GM18511 (cell line): ENCODE data around the gene SMG5.

ENCODE experiments used
- ATAC-seq: cut with Tn5 transposase; IDR thresholded peaks from one replicate; pipeline ENCODE4 v1.9.1; 2021; ENCODE audit warnings: mild to moderate bottlenecking, moderate library complexity; ENCODE audit not compliant: unreplicated experiment

The SMG5 gene

GRCh38 chr1:156281281-156281680 is 1.3 kb downstream of the SMG5 start:
- peak; percentile 49 for ATAC-seq

- ATAC-seq = no peak
These were observed 2.8 kb downstream of the SMG5 start for GRCh38 chr1:156279837-156280236.

GRCh38 chr1:156276966-156277381 is 5.7 kb downstream of the SMG5 start:
- ATAC-seq = no peak

- ATAC-seq = no peak
These were observed 6.1 kb downstream of the SMG5 start for GRCh38 chr1:156276532-156276931.

- no peak for ATAC-seq
These were observed 12.3 kb downstream of the SMG5 start for GRCh38 chr1:156270314-156270713.

GRCh38 chr1:156268336-156268735 is 14.3 kb downstream of the SMG5 start:
- ATAC-seq = no peak

- ATAC-seq = no peak
These were observed 16.6 kb downstream of the SMG5 start for GRCh38 chr1:156266051-156266450.

GRCh38 chr1:156263288-156263655 is 19.4 kb downstream of the SMG5 start:
- no peak for ATAC-seq

- no peak for ATAC-seq
These were observed 20.0 kb downstream of the SMG5 start for GRCh38 chr1:156262461-156263287.

- no peak for ATAC-seq
These were observed 21.7 kb downstream of the SMG5 start for GRCh38 chr1:156260896-156261295.

GRCh38 chr1:156259805-156260204 is 22.8 kb downstream of the SMG5 start:
- no peak for ATAC-seq

GRCh38 chr1:156258859-156259258 is 23.8 kb downstream of the SMG5 start:
- no peak for ATAC-seq

GRCh38 chr1:156257711-156258110 is 24.9 kb downstream of the SMG5 start:
- no peak for ATAC-seq

- ATAC-seq = no peak
These were observed 29.0 kb downstream of the SMG5 start for GRCh38 chr1:156253634-156254033.

- no peak for ATAC-seq
These were observed 31.1 kb downstream of the SMG5 start for GRCh38 chr1:156251527-156251926.

GRCh38 chr1:156249593-156249992 is 33.0 kb downstream of the SMG5 start:
- no peak for ATAC-seq

GRCh38 chr1:156248323-156248683 is 34.3 kb downstream of the SMG5 start:
- no peak for ATAC-seq

- no peak for ATAC-seq
These were observed 34.9 kb downstream of the SMG5 start, which contains the start of gene PAQR6 for GRCh38 chr1:156247460-156248322. Gene PAQR6 (minus strand): TSS chr1:156248056. CDS start chr1:156246731, 1,325 bp downstream.

- ATAC-seq = no peak
These were observed 35.7 kb downstream of the SMG5 start for GRCh38 chr1:156246781-156247459.

GRCh38 chr1:156246241-156246780 is 36.3 kb downstream of the SMG5 start:
- ATAC-seq = no peak
